Activated CD4-positive, alpha-beta T cell treated with anti-CD3 and anti-CD28 coated beads, Interleukin-10, Interleukin-2, amounts not matched to agents 100 ng/mL and 50 ng/mL, durations not matched to agents 16 hours and 8 hours (primary cell): ENCODE data around the gene RNF220.
A peak's percentile ranks its signal among the peaks of the same experiment; 100 is the strongest.

ENCODE experiments used
- DNase-seq: peaks from one replicate; pipeline ENCODE4 v3.0.0-alpha.2; 2020

The RNF220 gene

DNA sequence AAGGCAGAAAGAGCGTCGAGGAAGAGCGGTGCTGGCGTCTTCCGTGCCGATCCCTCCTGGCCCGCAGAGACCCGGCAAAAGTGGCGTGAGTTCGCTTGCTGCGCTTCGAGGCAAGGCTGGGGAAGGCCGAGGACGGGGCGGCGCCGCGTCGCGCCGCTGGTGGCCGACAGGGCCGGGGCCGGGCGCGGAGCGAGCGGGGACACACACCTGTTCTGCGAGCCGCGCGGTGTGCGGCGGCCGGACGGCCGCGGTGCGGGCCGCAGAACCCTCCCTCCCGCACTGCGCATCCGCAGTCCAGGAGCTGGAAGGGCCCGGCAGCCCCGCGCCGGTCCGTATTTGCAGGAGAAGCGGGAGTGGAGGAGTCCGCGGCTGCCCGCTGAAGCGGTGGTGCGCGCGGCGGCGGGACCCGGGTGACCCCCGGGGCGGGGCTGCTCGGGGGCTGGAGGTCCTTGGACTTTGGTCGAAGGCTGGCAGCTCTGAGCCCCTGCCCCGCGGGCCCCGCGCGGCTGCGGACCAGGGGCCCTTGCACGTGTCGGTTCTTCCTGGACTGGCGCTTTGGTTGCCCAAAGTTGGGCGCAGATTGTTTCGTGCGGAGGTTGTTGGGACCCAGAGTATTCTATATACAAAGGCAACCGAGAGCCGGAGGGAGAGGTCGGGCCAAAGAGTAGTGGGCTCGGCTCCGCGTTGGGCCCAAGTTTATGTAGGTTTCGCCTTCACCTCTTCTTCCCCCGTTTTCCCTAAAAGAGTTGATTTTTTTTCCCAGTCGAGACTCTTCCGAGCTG, 2.6 kb downstream of the RNF220 start:
- no peak for DNase-seq

- DNase-seq: no peak
These were observed 3.1 kb downstream of the RNF220 start for GRCh38 chr1:44408212-44408582.

- DNase-seq: peak; percentile 26
These were observed 3.9 kb downstream of the RNF220 start for GRCh38 chr1:44408632-44409602.

- no peak for DNase-seq
These were observed 4.7 kb downstream of the RNF220 start for GRCh38 chr1:44409757-44410156.

DNA sequence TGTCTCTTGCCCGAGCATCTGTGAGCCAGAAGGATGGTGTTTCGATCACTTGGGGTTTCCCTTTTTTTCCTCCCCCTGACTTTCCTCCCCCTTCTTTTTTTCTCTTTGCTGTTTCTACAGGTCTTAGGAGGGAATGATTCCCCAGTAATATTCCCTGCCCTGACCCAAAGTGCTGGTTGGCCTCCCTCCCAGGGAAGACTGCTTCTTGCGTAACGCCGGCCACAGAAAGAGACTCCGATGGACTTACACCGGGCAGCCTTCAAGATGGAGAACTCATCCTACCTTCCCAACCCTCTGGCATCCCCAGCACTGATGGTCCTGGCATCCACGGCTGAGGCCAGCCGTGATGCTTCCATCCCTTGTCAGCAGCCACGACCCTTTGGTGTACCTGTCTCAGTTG, 6.8 kb downstream of the RNF220 start:
- no peak for DNase-seq

- DNase-seq: no peak
These were observed 7.5 kb downstream of the RNF220 start for GRCh38 chr1:44412601-44413000.

GRCh38 chr1:44413740-44414139, 8.7 kb downstream of the RNF220 start:
- no peak for DNase-seq

GRCh38 chr1:44415013-44415412, 10.0 kb downstream of the RNF220 start:
- no peak for DNase-seq

GRCh38 chr1:44416408-44416807, 11.4 kb downstream of the RNF220 start:
- no peak for DNase-seq

- no peak for DNase-seq
These were observed 12.4 kb downstream of the RNF220 start for GRCh38 chr1:44417351-44418021.

GRCh38 chr1:44418022-44418673, 13.1 kb downstream of the RNF220 start:
- no peak for DNase-seq

- DNase-seq: no peak
These were observed 14.8 kb downstream of the RNF220 start for GRCh38 chr1:44419901-44420300.

DNA sequence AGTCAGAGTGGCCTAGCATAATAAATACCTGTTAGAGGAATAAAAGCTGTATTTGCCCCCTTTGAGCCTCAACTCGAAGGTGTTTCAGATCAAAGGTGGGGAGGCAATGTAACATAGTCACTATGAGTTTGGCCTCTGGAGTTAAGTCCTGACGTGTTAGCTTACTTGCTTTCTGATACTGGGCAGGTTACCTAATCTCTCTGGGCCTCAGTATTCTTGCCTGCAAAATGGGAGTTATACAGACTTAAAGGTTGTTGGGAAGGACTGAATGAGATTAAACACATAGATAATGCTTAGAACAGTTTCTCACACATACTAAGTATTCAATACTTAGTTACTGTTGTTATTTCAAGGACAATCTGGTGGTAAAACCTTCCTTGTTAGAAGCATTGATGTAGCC, 15.5 kb downstream of the RNF220 start:
- no peak for DNase-seq

GRCh38 chr1:44421446-44421884, 16.4 kb downstream of the RNF220 start:
- DNase-seq: no peak

DNA sequence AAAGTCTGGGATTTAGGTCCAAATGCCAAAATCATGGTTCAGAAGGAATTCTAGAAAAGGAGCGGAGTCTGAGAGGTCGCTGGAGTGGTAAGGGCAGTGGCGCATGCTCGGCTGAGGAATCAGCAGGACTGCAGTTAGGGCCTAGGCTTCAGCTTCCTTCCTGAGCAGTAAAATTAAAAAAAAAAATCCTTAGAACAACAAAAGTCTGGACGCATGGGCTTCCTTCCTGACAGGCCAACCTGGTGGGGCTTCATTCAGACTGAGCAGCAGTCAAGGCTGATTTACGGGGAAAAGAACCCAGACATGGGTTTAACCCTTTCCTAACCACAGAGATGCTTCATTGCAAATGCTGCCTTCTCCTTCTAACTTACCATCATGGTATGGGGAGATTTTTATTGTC, 17.1 kb downstream of the RNF220 start:
- DNase-seq: no peak

DNA sequence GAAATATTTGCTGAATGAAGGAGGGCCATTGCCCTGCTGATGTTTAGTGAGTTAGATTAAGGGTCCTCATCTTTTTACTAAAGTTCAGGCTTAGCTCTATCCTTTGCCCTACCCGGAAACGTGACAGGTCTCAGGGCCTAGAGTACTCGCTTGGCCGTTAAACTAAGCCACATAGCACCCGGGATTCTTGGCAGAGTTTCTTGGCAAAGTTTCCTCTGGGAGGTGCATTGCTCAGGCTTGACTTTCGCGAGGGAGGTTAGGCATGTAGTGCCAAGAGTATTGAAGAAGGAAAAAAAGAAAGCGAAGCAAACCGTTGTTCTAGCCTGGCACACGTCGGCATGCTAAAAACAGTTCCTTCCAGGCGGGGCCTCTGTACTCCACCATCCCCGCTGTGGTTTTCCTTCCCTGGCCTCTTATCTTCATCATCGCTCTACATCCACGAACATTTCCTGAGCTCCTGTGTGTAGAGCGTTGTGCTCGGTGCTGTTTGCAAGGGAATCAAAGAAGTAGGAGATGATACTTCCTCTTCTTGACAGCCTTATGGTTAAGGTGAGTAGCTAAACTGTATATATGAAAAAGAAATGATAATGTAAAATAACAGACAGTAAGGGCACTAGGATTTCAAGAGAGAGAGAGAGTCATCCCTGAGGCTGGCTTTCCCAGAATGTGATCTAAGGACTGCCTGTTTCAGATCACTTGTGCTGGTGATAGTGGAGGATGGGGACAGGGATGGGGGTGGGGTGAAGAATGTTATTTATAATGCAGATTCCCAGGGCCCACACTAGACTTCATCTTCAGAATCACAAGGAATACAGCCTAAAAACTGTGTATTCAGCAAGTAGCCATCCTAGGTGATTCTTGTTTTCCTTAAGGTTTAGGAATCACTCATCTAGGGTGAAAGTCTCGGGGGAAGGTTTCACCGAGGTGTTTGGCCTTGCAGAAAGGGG, 18.8 kb downstream of the RNF220 start:
- no peak for DNase-seq

GRCh38 chr1:44424747-44425146, 19.7 kb downstream of the RNF220 start:
- DNase-seq: no peak

DNA sequence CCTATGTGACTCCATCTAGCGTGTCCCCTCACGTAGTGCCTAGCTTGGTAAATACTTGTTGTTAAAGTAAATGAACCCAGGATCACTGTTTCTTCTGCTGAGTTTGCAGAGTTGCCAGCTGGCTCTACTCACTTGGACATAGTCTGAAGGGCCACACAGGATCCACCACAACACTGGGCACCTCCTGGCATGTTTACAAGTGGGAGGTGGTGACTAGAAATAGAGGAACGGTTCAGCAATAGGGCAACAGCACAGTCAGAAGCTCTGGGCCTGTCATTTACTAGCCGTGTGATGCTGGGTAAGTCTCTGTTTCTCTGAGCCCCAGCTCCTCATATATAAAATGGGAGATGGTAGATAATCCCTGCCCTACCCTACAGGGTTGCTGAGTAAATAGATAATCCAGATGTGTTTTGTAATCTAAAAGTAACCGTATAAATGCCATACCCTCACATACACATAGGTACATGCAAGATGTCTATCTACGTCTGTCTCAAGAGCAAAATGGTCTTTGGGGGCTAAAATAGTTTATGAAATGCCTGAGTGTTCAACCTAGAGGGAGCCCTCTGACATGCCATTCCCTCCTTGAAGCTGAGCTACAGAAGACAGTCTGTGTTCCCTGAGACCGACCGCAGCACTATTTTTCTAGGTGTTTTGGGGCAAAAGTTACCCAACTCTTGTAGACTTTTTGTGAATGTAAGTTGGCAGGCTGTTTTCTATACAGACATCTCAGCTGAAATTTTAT, 20.5 kb downstream of the RNF220 start:
- DNase-seq: no peak

- no peak for DNase-seq
These were observed 26.8 kb downstream of the RNF220 start for GRCh38 chr1:44431861-44432260.

GRCh38 chr1:44433209-44433608, 28.2 kb downstream of the RNF220 start:
- no peak for DNase-seq
